NCI-H446 (cell line): Measurements from ENCODE around the gene EFCAB6.
"Not testable (repeated sequence)": the region's sequence is repeated elsewhere in the genome, so short reads cannot be mapped to it uniquely, and the experiment has no call there.

Experiments
- DNase-seq, 2 experiments: peaks; one replicate each; lab custom pipeline; 2025; lab: John Stamatoyannopoulos, UW

Gene EFCAB6

DNA sequence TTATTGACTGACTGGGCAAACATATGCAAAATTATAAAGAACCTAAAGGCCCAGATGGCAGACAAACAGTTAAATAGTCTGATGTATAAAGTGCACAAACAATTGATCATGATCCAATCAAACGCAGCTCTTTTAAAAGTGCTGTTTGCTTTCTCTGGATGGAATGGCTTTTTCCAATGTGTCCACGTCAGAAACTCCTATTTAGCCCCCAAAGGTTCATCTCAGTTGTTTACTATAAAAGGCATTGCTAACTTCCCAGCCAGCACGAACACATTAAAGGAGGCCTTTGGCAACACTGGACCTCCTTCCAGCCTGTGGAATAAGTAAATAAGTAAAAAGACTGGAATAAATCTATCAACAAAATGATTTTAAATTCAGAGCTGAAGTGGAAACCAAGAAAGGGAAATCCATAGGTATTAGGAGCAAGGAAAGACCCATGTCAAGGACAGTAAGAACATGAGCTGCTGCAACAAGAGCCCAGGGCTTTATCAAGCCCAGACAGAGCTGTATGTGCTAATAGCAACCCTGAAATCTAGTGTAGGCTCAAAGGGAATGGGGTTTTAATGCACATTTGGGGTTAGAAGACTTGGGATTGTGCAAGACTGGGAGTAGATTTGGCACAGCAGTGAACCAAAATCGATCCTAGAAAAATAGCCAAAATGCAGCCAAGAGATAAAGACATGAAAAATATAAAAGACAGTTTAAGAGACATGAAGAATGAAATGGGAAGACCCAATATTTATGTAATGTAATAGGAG is 105.4 kb downstream of the EFCAB6 start:
- no peak for DNase-seq

DNA sequence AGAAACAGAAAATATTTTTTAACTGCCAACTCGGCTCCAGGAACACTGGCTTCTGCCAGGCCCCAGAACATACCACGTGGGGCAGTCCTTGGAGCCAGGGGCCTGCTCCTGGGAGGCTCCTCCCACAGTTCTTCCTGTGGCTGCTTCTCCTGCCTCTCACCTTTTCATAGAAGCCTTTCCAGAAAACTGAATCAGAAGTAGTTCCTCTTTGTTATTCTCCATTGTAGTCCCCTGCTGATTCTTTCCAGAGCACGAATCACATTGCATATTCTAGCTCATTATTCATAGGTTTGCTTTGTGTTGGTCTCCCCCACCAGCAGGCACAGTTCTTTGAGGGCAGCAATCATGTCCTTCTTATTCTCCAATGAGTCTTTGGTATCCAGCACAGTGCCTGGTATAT is 106.0 kb downstream of the EFCAB6 start:
- DNase-seq = no peak

DNA sequence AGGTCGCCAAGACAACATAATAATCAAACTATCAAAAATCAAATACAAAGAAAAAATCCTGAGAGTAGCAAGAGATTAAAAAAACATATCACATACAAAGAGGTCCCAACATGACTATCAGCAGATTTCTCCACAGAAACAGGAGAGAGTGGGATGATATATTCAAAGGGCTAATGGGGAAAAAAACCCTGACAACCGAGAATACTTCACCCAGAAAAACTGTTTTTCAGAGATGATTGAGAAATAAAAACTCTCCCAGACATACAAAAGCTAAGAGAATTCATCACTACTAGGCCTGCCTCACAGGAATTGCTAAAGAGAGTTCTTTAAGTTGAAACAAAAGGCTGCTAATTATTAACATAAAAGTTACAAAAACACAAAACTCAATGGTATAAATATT is 108.1 kb downstream of the EFCAB6 start:
- no peak for DNase-seq

DNA sequence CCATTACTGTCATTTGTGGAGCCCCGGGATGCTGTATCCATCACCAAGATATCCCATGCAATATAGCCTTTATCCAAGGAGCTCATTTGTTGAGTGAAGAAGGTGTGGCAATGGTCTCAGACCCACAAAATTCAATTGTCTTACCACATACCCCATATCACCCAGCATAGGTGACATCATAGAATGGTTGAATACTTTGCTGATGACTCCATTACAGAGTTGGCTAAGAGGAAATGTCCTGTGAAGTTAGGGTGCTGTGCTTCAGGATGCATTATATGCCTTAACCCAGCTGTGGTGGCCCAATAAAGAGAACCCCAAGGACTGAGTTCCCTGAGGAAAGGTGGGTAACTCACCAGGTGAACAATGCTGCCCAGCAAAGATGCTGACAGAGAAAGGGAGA is 113.7 kb downstream of the EFCAB6 start:
- DNase-seq = no peak

DNA sequence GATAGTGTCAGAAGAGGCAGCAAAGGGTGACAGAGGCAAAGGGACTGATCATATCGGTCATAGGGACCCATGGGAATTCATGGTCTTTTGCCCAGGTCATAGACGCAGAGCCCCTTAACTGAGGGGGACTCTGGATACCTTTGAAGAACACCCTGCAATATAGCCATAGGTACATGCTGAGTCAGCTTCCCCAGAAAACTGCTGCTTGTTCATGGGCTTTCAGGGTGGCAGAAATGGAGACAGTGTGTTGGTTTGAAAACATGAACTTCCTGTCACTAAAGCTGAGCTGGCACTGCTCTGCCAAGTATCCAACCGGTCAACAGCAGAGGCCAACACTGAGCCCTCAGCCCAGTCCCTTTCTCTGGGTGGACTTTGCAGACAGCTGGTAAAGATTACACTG is 114.2 kb downstream of the EFCAB6 start:
- no peak for DNase-seq

DNA sequence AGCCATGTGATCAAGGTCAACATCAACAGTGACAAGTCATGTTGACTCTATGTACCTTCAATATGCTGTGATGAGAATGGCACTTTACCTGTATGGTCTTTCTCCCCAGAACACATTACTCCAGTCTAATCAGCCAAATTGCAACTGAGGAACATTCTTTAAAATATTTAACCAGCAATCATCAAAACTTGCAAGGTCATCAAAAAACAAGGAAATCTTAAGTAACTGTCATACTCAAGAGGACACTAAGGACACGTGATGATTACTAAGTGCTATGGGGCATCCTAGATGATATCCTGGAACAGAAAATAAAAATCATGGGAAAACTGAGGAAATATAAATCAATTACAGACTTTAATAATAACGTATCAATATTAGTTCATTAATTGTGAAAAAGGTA is 118.9 kb downstream of the EFCAB6 start:
- no peak for DNase-seq

DNA sequence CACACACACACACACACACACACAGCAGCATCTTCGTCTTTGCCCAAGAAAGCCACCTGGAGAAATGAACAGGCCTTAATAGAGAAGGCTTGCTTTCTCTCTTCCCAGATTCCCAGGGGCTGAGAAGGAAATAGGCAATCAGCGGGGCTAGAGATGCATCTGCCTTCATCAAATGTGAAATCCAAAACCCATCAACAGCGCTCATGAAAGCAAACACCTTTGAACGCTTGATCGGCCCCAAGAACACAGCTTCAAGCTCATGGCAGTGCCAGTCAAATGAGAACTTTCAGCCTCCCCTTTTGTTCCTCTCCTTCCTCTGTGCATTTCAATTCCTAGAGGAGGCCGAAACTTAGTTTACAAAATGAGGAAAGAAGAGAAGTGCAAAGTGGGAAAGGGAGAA is 122.7 kb downstream of the EFCAB6 start:
- no peak for DNase-seq

DNA sequence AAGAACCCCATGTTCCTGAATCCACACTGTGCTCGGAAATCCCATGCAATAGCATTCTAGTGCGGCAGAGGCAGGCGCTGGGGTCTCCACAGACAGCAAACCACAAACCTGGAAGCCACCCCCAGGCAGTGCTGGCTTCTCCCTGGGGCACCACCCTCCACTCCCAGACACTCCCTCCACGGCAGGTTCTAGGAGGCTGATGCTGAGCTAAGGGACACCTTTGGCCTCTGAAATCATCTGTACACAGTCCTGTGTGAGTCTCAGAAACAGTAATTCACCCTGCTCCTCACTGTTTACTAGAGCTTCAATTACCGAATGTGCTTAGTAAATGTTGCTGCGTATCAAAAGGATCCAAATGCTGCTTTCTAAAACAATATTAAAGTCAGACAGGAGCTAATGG is 129.3 kb downstream of the EFCAB6 start:
- no peak for DNase-seq

DNA sequence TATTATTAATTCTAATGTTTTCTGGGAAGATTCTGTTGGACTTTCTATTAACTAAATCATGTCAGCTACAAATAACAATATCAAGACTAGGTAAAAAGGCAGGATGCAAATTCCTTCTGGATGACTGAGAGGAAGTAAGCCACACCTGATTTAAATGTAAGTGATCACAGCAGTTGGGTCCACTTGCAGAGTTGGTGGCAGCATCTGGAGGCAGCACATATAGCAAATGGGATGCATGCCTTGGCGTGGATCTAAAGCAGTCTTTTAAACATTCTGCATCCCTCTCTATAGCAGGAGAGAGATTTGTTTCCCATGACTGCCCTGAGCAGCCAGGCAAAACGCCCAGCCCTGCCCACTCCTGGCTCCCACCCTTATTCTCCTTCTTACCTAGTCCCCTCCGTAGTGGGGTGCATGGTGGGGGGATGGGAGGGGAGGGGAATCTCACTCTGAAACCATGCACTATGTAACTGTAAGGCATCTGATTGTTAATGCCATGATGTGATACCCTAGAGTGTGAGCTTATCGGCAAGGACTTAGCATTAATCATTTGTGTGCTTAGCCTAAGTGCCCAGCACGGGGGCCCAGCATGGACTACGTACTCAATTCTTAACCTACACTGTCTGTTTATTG is 130.3 kb downstream of the EFCAB6 start:
- DNase-seq = no peak

DNA sequence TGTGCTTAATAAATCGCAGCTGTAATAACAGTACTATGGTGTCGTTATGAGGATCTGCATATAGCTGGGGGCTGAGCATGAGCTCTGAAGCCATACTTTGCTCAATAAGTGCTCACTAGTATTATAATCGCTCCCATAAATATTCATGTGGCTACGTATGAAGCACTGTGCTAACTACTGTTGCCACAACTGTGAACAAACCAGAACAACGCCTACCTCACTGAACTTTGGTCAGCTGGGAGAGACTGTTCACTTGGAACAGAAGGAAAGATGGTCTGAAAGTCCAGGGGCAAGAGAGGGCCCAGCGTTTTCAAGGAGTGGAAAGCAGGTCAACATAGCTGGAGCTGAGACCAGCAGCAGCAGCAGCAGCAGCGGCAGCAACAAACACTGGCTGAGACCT is 141.6 kb downstream of the EFCAB6 start:
- no peak for DNase-seq

DNA sequence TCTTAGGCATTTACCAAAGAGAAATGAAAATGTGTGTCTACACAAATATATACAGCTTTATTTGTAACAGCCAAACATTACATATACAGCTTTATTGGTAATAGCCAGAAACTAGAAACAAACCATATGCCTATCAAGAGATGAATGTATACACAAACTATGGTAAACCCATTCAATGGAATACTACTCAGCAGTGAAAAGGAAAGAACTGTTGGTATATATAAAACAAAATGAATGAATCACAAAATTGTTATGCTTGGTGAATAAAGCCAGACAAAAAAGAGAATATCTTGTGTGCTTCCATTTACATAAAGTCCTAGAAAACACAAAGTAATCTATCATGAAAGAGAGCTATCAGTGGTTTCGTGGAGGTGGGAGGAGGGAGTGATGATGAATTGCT is 142.9 kb downstream of the EFCAB6 start:
- DNase-seq = no peak

DNA sequence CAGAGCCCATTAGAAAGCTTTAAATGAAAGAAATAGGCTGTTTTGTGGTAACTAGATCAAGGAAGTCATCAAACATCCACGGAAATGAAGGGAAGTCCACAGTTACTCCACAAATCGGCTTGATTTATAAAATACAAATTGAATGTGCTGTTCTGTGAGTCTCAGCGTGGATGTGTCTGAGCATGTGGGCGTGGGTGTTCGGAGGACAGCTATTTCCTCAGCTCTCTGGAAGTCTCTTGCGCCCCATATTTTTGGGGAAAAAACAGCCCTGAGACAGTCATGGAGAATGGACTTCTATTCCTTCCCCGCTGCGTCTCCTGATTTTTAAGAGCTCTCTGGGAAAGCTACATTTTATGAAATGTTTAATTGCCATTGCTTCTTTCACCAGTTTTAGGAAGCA is 144.4 kb downstream of the EFCAB6 start:
- DNase-seq = no peak

DNA sequence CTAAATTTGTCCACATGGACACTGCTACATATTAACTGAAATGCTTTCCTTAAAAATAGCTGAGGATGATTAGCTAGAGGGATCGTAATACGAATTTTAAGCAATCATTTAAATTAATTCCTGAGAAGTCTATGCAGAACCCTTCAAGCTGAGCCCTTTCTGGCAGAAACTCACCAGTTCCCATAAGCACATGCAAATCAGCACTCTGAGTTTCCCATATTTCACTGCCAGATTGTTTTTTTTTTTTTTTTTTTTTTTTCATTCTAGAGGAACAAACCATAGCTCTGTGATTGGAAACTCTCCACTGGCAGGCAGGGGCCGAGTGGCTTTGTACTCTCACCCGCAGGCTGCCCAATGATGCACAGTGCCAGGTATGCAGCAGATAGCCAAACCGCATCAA is 145.6 kb downstream of the EFCAB6 start:
- DNase-seq = no peak

DNA sequence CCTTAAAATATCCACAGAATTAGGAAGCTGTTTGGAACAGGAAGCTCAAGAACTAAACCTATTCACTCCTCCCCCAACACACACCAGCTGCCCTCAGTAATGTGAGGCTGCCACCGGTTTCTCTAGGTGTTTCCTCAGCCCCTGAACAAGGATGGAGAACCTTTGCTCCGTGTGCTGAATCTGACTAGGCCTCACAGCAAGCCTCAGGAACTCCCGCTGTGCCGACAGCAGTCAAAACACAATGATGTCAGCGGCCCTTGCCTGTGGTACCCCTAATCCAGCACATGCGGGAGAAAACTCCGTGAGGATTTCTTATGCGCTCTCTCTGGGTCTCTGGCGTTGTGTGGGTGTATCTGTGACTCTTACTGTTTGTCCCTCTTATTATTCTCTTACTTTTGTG is 153.3 kb downstream of the EFCAB6 start:
- no peak for DNase-seq

DNA sequence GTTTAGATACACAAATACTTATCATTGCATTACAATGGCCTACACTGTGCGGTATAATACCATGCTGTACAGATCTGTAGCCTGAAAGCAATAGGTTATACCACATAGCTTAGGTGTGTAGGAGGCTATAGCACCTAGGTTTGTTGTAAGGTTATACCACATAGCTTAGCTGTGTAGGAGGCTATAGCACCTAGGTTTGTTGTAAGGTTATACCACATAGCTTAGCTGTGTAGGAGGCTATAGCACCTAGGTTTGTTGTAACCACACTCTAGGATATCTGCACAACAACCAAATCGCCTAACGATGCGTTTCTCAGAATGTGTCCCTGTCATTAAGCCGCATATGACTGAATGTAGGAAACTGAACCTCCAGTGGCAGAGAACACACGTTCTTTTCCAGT is 155.5 kb downstream of the EFCAB6 start:
- DNase-seq = not testable (repeated sequence)

DNA sequence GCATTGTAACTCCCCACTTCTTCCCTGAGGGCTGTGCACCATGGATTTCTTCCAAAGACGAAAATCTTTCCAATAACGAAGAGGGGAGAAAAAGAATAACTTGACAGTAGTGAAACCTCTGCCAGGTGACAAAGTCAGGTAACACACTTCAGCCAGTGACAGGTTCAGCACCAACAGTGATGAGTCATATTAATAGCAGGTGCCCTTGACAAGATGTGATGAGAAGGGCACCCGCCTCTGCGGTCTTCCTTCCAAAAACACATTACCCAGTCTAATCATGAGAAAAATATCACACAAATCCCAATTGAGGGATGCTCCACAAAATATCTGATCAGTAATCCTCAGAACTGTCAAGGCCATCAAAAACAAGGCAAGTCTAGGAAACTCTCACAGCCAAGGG is 157.8 kb downstream of the EFCAB6 start:
- no peak for DNase-seq

DNA sequence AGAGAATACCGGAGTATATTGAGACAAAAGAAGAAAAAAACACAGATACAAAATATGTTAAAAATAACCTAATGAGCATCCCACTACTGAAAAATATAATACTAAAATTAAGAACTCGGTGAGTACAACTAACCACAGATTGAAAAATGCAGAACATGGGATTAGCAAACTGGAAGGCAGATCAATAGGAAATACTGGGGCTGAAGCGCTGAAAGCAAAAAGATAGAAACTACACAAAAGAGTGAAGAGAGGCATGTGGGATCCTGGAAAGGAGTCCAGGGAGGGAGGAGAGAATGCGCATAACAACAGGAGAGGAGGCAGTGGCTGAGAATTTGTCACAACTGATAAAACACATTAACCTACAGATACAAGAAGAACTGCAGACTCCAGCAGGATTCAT is 159.3 kb downstream of the EFCAB6 start:
- DNase-seq = no peak

DNA sequence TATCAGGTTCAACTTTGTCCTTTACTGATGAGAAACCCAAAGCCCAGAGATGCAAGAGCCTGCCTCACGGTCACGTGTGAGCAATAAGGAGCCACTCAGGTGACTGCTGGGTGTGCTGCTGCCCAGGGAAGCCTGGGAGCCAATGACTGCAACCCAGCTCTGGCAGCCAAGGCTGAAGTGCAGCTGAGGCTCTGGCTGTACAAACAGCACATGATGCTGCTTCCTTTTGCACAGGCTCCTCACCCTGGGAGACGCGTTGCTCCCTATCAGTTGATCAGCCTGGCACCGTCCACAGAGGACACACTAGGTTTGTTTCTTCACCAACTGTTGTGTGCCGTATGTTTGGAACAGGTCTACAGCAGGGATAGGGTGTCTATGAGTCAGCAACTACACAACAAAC is 168.7 kb downstream of the EFCAB6 start:
- no peak for DNase-seq

DNA sequence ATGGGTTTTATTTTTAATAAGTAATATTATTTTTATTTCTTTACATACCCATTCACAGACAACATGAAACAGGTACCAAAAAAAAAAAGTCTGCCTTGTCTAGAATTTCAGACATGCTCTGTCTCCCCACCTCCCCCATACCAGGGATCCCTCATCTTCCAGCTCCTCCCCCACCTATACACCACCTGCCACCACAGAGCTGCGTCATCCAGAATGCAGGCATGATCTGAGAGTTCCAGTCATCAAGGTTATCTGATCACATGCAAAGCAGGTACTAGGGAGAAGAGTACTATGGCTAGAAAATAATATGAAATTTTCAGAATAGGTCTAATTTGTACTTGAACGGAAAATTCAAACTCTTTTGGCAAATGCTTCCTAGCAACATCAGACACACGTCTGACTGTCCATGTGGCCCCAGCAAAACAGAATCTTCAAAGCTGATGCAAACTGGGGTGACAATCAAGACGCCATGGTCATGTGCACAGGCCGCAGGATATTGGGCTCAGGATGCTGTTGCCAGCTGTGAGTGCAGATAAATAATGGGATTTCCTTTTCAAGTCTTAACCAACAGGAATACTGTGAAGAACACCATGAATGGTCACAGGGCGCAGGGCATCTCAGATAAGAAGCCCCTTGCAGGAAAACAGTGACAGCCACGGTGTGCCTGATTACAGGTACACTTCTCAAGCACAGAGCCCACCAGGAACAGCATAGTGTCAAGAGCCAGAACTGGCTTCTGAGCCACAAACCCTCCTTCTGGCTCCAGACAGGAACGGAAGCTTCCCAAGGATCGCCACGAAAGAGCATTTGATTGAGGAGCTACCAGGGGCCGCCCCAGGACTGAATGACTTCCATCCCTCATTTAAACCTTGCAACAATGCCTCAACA is 169.5 kb downstream of the EFCAB6 start:
- no peak for DNase-seq

DNA sequence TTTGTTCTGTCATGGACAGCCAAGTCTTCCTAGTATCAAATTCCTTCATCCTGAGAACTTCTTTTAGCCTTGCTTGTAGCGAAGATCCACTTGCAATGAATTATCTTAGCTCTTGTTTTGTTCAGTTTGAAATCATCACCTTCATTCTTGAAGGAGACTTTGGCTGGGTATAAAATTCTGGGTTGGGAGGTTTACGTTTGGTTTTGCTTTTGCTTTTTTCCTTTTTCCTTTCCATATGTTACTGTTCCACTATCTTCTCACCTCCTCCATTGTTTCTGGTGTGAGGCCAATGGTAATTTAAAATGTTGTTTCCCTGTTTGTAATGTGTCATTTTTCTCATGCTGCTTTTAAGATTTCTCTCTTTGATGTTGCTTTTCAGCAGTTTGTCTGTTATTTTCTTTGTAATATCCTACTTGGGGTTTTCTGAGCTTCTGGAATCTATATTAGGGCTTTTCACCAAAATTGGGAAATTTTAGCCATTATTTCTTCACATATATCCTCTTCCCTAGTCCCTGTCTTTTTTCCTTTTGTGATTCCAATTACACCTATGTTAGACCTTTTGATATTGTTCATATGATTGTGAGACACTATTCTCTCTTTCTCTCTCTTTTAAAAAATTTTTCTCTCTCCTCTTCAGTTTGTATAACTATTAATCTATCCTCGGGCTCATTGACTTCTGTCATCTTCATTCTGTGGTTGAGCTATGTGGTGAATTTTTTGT is 172.7 kb downstream of the EFCAB6 start:
- DNase-seq = no peak

DNA sequence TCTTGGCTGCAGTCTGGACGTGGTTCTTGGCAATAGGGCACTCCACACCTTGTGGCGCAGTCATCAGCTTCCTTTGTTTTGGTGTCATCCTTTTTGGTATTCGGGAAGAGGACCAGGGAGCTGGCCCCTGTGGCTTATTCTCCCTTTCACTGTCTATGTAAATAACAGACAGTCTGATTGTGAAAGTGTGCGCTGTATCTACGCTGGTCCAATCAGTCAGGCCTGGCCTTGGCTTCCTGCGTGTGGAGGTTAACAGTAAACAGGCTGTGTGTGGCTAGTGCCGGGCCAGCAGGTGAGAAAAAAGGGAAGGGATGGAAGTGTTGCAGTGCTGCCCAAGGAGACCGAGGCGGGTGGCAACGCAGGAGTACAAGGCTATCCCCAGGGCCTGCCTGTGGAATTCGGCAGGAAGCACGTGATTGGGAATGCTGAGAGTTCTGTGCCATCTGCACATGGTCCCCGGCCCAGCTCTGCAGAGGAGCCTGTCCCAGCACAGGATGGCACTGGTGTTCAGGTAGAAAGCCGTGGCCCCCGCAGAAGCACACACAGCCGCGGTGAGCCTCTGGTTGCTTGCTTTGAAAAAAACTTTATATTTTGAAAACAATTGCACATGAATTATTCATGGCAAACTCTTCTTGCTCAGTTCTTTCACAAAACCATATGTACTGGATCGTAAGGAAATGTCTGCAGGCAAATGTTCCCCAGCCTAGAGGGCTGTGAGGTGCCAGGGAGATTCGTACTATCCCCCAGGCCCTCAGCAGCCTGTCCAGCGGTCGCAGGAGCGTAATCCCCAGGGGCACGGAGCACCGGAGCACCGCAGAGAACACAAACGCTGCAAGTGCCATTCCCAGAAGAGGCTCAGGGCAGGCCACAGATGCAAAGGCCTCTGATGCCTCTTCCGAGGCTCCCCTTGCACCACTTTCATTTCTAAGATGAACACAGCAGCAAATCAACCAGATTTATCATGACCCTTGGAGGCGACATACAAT is 174.5 kb downstream of the EFCAB6 start:
- DNase-seq = no peak
